ENCODE results near the gene AQP11.

Gene AQP11

GRCh38 chr11:77604281-77604680 lies 14.5 kb downstream of the AQP11 start:
- no peaks in the 10 kb centered on the region for H3K4me1 Mint-ChIP-seq
- H3K27me3 Mint-ChIP-seq (ENCODE audit: low read depth): no peaks in the 10 kb centered on the region
- H3K4me3 Mint-ChIP-seq: no peak overlapping the region
- TF ChIP-seq CTCF (IDR thresholded peaks at IDR 0.05; ENCODE audit: unreplicated experiment in 3 of 3): no peak
- H3K9me3 Mint-ChIP-seq: no peaks in the 10 kb centered on the region
- H3K36me3 Mint-ChIP-seq (ENCODE audit: low read depth): peaks cover 14% of the 10 kb centered on the region
- H3K27ac Mint-ChIP-seq: no peak overlapping the region

- no peaks in the 10 kb centered on the region for H3K27me3 Mint-ChIP-seq (ENCODE audit: low read depth)
- no peak for TF ChIP-seq CTCF (IDR thresholded peaks at IDR 0.05; ENCODE audit: unreplicated experiment in 3 of 3)
- no peaks in the 10 kb centered on the region for H3K4me1 Mint-ChIP-seq
- no peak overlapping the region for H3K27ac Mint-ChIP-seq
- H3K36me3 Mint-ChIP-seq (ENCODE audit: low read depth): peaks cover 38% of the 10 kb centered on the region
- no peaks in the 10 kb centered on the region for H3K9me3 Mint-ChIP-seq
- H3K4me3 Mint-ChIP-seq: no peak overlapping the region
Measured at GRCh38 chr11:77609234-77609633, 19.5 kb downstream of the AQP11 start.

GRCh38 chr11:77611921-77612320 lies 22.2 kb downstream of the AQP11 start:
- Mint-ChIP-seq H3K27ac (no peak overlapping the region), H3K9me3 (no peaks in the 10 kb centered on the region), H3K36me3 (ENCODE audit: low read depth) (peaks cover 46% of the 10 kb centered on the region), H3K27me3 (ENCODE audit: low read depth) (no peaks in the 10 kb centered on the region), H3K4me3 (no peak overlapping the region), H3K4me1 (no peaks in the 10 kb centered on the region)
- TF ChIP-seq CTCF (IDR thresholded peaks at IDR 0.05; ENCODE audit: unreplicated experiment in 3 of 3): no peak

GRCh38 chr11:77617892-77618291 lies 28.1 kb downstream of the AQP11 start:
- no peaks in the 10 kb centered on the region for H3K27me3 Mint-ChIP-seq (ENCODE audit: low read depth)
- H3K4me3 Mint-ChIP-seq: no peak overlapping the region
- TF ChIP-seq CTCF (IDR thresholded peaks at IDR 0.05; ENCODE audit: unreplicated experiment in 3 of 3): no peak

GRCh38 chr11:77619576-77620198 lies 29.9 kb downstream of the AQP11 start:
- no peaks in the 10 kb centered on the region for H3K4me1 Mint-ChIP-seq

More at GRCh38 chr11:77617892-77618291, 28.1 kb downstream of the AQP11 start:
- Mint-ChIP-seq H3K27ac (no peak overlapping the region), H3K36me3 (ENCODE audit: low read depth) (peaks cover 64% of the 10 kb centered on the region), H3K9me3 (no peaks in the 10 kb centered on the region), H3K4me1 (no peaks in the 10 kb centered on the region)

More at GRCh38 chr11:77619576-77620198, 29.9 kb downstream of the AQP11 start:
- Mint-ChIP-seq H3K27ac (no peak overlapping the region), H3K27me3 (ENCODE audit: low read depth) (no peaks in the 10 kb centered on the region), H3K36me3 (ENCODE audit: low read depth) (peaks cover 70% of the 10 kb centered on the region), H3K9me3 (no peaks in the 10 kb centered on the region), H3K4me3 (no peak overlapping the region)
- peak; percentile 61 to 77 (median 64) for TF ChIP-seq CTCF (IDR thresholded peaks at IDR 0.05; ENCODE audit: unreplicated experiment in 3 of 3)

All from nephron (organoid).